Limb (tissue), 2 donors: Measurements from ENCODE around the gene ENTREP3.
"Not testable (repeated sequence)": the region's sequence is repeated elsewhere in the genome, so short reads cannot be mapped to it uniquely, and the experiment has no call there.

Source experiments
- DNase-seq, 2 donors: peaks; one replicate each; pipeline ENCODE4 v3.0.0-alpha.2; 2016; ENCODE audit errors: extremely low spot score in 2 of 2

Gene ENTREP3, protein sequence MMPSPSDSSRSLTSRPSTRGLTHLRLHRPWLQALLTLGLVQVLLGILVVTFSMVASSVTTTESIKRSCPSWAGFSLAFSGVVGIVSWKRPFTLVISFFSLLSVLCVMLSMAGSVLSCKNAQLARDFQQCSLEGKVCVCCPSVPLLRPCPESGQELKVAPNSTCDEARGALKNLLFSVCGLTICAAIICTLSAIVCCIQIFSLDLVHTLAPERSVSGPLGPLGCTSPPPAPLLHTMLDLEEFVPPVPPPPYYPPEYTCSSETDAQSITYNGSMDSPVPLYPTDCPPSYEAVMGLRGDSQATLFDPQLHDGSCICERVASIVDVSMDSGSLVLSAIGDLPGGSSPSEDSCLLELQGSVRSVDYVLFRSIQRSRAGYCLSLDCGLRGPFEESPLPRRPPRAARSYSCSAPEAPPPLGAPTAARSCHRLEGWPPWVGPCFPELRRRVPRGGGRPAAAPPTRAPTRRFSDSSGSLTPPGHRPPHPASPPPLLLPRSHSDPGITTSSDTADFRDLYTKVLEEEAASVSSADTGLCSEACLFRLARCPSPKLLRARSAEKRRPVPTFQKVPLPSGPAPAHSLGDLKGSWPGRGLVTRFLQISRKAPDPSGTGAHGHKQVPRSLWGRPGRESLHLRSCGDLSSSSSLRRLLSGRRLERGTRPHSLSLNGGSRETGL

DNA sequence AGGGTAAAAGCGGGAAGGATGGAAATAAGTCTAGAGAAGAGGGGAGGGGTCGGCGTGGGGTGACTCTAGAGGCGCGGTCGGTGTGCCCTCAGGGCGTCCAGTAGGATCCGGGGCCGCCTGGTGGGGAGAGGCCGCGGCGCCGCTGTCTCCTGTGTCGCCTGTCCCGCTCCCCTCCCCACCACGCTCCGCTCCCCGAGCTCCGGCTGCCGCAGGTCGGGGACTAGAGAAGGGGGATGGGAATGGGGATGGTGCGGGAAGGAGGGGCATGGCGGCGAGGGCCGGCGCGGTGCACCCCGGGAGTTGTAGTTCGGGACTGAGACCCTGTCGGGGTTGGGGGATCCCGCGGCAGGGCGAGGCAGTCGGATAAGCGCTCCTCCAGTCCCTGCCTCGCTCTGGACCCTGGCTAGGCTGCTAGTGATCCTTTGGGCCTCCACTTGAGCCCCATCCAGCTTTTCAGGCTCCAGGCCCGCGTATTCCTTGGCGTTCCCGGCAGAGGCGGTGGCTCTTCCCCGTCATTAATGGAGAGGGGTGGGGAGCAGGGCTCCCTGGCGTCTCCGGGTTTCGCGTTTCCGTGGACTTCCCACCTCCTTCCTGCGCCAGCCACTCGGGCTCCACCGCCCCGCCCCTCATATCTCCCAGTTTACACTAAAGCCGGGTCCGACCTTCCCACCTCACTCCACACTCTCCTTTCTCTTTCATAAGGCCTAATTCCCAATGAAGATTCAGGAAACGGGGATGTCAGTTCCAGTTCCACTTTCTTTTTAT, at the start of gene ENTREP3:
TSS of gene ENTREP3 (minus strand) at position 241 of the 765 bp plus-strand sequence. CDS start 606 bp downstream, outside the sequence.
- peak; percentile 91 to 96 for DNase-seq

DNA sequence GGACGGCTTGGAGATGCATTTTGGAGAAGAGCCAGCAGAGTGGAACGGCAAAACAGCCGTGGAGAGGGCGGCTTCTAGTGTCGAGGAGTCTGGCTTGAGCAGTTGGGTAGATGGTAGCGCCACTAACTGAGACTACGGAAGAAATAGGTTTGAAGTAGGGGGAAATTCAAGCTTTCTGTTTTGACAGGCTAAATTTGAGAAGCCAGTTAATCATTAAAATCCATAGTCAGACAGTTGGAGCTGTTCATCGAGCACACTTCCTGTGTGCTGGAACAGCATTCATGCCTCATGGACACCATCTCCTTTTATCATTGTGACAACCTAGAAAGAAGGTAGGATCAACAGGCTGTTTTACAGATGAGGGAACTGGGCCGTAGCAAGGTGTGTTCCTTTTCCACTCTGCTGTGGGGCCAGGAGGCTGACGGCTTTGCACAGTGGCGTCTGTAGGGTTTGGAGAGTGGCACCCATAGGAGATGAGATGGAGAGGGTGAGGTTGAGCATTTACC, 49.3 kb upstream of the ENTREP3 start:
- no peak for DNase-seq

- no peak for DNase-seq
Measured at GRCh38 chr1:155301342-155301841, 46.1 kb upstream of the ENTREP3 start, which contains the start of gene PKLR. Gene PKLR (minus strand): TSS chr1:155301438. CDS start chr1:155301395, 43 bp downstream.

DNA sequence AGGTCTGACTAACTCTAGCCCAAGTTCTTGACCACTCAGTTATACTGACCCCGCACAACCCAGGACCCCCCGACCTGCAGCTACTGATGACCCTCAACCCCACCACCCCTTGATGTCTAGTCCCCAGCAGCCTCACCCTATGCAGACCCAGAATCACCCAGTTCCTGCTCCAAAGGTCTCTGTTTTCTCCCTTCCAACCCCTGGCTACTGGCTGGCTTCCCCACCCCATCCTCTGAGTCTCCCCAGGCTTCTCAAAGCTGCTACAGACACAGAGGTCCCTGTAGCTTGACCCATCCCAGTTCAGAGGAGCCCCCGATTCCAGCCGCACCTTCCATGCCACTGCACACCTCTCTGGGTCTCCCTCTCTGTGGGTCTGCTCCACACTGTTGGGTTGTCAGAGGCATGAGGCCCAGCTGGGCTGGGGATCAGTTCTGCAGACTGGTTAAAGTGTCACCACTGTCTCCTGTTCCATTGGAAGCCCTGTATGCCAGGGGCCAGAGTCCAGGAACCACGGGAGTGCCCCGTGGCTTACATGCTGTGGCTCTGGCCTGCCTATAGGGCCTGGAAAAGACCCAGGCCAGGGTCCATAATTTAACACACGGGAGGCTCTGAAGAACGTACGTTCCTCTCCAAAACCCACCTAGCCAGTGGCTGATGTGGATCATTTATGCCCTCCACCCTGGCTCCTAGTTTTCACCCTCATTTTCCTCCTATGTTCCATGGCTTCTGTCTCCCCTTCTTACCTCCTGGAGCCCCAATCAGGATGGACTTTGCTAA, 45.5 kb upstream of the ENTREP3 start:
- no peak for DNase-seq

GRCh38 chr1:155300024-155300423, 44.7 kb upstream of the ENTREP3 start:
- DNase-seq: no peak

GRCh38 chr1:155297384-155297783, 42.1 kb upstream of the ENTREP3 start:
- no peak for DNase-seq

DNA sequence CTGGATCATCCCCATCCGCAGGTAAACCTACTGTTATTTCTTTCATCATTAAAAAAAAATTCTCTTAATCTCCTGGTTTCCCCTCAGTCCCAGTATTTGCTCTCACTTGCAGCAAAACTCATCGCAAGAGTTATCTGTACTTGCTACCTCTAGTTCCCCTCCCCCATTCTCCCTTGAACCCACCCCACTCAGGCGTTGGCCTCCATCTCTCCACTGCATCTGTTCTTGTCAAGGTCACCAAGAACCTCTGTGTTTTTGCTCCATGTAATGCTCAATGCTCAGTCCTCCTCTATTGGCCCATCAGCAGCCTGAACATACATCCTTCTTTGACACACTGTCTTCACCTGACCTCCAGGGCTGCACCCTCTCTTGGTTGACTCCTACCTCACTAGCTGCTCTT, 41.4 kb upstream of the ENTREP3 start:
- no peak for DNase-seq

DNA sequence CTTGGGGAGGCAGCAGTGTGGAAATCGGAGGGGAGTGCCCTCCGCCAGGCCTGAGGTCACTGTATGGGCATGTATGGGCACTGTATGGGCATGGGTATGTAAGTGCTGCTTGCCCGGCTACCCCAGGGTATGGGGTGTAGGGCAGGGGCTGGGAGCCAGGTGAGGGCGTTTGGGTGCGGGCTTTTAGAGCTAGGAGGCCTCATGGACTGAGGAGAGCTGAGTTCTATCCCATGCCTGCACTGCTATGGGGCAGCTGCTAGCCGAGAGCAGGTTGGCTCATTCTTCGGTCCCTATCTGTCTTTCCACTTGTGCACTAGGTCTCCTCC, 40.6 kb upstream of the ENTREP3 start:
- no peak for DNase-seq

DNA sequence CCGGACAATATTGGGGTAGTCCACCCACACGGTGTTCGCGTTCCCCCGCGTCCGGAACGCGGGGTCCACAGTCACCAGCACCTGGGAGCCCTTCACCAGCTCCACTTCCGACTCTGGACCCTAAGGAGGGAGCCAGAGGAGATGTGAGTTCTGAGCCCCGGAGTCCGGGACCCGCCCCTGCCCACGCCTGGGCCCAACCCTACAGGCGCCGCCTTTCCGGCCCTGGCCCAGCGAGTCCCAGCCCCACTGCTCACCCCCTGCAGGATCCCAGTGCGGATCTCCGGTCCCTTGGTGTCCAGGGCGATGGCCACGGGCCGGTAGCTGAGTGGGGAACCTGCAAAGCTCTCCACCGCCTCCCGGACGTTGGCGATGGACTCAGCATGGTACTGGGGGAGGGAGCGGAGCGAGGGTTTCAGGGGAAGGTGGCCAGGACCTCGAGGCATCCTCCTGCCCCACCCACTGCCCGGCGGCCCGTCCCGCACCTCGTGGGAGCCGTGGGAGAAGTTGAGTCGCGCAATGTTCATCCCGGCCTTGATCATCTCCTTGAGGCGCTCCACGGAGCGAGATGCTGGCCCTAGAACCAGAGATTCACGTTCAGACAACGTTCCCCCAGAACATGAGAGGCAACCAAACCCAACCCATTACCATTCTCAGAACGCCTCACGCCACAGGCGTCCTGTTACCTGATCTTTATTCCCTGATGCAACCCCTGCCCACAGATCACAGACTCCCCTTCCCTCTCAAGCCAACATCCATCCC, 40.1 kb upstream of the ENTREP3 start:
- DNase-seq: no peak

DNA sequence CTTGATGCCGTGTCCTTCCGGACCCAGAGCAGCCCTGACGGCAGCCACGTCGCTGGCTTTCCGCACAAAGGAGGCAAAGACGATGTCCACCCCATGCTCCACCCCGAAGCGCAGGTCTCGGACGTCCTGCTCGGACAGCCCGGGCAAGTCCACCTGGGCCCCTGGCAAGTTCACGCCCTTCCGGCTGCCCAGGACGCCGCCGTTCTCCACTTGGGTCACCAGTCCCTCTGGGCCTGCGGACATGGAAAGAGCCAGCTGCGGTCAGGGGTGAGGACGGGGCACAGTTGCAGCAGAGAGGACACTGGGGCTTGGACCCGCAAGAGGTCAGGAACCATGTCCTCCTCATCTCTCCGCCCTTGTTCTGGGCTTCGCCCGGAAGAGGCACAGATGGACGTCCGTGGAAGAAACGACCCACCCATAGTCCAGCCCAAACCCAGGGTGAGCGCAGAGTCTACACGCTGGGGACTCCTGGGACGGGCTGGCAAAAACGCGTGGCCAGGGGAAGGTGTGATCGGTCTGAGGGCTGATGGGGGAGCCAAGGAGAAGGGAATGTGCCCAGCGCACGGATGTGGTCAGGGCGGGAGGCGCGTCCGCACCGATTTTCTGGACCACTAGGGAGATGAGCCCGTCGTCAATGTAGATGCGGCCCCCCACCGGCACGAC, 39.4 kb upstream of the ENTREP3 start:
- DNase-seq: no peak

GRCh38 chr1:155293086-155293749, 37.9 kb upstream of the ENTREP3 start:
- no peak for DNase-seq

DNA sequence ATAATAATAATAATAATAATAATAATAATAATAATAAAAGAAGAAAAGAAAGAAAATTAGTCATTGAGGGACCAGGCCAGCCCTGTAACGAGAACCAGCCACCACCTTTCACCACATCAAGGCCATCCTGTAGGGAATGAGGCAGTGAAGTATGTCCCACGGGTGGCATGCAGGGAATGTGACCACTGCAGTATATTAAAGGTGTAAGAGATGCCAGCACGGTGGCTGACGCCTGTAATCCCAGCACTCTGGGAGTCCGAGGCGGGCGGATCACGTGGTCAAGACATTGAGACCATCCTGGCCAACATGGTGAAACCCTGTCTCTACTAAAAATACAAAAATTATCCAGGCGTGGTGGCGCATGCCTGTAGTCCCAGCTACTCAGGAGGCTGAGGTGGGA, 35.7 kb upstream of the ENTREP3 start:
- DNase-seq: not testable (repeated sequence)

DNA sequence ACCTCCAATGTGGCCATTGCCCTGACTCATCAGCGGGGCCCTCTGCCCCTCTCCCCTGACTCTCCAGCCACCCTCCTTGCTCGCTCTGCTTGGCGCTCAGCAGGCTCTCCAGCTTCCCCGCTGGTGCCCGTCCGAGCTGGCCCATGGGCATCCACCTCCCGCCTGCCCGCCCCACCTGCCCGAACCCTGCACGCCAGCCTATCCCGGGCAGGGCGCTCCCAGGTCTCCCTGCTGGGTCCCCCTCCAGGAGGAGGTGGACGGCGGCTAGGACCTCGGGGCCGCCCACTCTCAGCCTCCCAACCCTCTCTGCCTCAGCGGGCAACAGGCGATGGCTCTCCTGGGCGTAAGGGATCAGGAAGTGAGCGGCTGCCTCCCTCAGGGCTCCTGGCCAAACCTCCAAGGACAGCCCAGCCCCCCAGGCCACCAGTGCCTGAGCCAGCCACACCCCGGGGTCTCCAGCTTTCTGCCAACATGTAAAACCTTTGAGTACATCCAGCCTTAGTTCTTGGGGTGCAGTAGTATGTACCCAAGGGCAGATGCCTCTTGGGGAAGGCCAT, 32.8 kb upstream of the ENTREP3 start:
- no peak for DNase-seq

- DNase-seq: no peak
Measured at GRCh38 chr1:155286544-155286943, 31.3 kb upstream of the ENTREP3 start.

DNA sequence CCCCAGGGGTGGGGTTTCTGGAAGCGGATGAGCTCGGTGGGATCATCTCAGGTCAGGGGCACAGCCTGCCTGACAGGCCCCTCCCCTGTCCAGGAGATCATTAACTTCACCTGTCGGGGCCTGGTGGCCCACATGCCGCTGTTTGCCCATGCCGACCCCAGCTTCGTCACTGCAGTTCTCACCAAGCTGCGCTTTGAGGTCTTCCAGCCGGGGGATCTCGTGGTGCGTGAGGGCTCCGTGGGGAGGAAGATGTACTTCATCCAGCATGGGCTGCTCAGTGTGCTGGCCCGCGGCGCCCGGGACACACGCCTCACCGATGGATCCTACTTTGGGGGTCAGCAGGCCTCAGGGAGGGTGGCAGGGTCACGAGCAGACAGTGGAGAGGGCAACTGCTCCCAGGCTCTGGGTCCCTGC, 30.4 kb upstream of the ENTREP3 start:
- DNase-seq: no peak

DNA sequence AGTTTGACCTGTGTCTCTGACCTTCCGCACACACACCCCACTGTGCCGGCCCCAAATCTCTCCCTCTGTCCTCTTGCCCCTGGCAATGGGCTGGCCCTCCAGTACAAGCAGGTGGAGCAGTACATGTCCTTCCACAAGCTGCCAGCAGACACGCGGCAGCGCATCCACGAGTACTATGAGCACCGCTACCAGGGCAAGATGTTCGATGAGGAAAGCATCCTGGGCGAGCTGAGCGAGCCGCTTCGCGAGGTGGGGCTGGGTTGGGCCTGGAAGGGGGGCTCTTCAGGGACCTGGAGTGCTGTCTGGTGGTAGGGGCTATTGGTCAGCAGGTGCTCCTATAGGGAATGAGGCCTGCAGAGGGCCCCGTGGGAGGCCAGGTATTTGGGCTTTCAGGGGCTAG, 29.8 kb upstream of the ENTREP3 start:
- DNase-seq: no peak

DNA sequence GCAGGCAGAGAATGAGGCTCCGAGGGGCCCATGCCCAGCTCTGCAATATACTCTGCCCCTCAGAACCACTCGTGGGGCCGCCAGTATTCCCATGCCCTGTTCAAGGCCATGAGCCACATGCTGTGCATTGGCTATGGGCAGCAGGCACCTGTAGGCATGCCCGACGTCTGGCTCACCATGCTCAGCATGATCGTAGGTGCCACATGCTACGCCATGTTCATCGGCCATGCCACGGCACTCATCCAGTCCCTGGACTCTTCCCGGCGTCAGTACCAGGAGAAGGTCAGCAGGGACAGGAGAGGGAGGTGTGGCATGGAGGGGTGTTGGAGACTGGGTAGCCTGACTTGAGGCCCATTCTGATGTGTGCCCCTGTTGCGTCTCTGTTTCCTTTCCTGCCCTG, 29.2 kb upstream of the ENTREP3 start:
- no peak for DNase-seq

DNA sequence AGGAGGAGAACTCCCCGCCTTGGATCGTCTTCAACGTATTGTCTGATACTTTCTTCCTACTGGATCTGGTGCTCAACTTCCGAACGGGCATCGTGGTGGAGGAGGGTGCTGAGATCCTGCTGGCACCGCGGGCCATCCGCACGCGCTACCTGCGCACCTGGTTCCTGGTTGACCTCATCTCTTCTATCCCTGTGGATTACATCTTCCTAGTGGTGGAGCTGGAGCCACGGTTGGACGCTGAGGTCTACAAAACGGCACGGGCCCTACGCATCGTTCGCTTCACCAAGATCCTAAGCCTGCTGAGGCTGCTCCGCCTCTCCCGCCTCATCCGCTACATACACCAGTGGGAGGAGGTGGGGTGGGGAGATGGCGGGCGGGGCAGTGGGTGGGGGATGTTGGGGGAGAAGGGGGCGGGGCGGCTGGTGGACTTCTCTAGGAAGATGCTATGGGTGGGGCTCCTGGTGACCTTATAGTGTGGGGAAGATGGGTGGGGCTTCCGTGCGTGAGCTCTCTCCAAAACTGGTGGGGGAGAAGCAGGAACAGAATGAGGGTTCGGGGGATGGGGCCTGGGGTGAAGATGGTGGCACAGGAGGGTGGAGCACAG, 27.3 kb upstream of the ENTREP3 start:
- DNase-seq: no peak
